ENCODE data around the gene GSTA1.
"Not testable (repeated sequence)": the region's sequence is repeated elsewhere in the genome, so short reads cannot be mapped to it uniquely, and the experiment has no call there.

The GSTA1 gene

GRCh38 chr6:52754443-52754842 lies 49.2 kb downstream of the GSTA1 start:
- no peak for DNase-seq

GRCh38 chr6:52753137-52753536 lies 50.5 kb downstream of the GSTA1 start:
- DNase-seq, result not testable (repeated sequence)

GRCh38 chr6:52752310-52752709 lies 51.3 kb downstream of the GSTA1 start:
- no peak for DNase-seq

- DNase-seq, result no peak
These were observed 54.0 kb downstream of the GSTA1 start for GRCh38 chr6:52749556-52750152.

- DNase-seq, result peak; percentile 97
These were observed 56.3 kb downstream of the GSTA1 start for GRCh38 chr6:52747301-52747700.

GRCh38 chr6:52746213-52746612 lies 57.4 kb downstream of the GSTA1 start:
- DNase-seq, result no peak

- DNase-seq, result no peak
These were observed 57.8 kb downstream of the GSTA1 start for GRCh38 chr6:52745764-52746201.

- DNase-seq, result peak; percentile 38
These were observed 61.7 kb downstream of the GSTA1 start for GRCh38 chr6:52741872-52742271.

All from fibroblast of skin of scalp (primary cell).